ENCODE results near the gene RAB18.
"Not testable (repeated sequence)": the region's sequence is repeated elsewhere in the genome, so short reads cannot be mapped to it uniquely, and the experiment has no call there.

Gene RAB18

GRCh38 chr10:27500886-27501285 is 3.2 kb upstream of the RAB18 start:
- TF ChIP-seq CTCF (IDR thresholded peaks at IDR 0.05; ENCODE audit: poor library complexity, severe bottlenecking) = no peak
- no peaks in the 10 kb centered on the region for H3K27me3 ChIP-seq (ENCODE audit: insufficient read depth, poor library complexity, severe bottlenecking)
- no peaks in the 10 kb centered on the region for H3K9me3 ChIP-seq (ENCODE audit: severe bottlenecking)
- H3K36me3 ChIP-seq (ENCODE audit: low read depth) = peaks cover 6% of the 10 kb centered on the region; the same call in 1 of the 2 replicates
- peaks cover 15% of the 10 kb centered on the region for H3K4me1 ChIP-seq (ENCODE audit: insufficient read depth, poor library complexity, severe bottlenecking)
- DNase-seq (ENCODE audit: low spot score) (no peak), ATAC-seq (ENCODE audit: low read depth) (peak; percentile 60)
- H3K4me3 ChIP-seq (ENCODE audit: severe bottlenecking) = no peak overlapping the region
- peak overlapping the region; percentile 34 for H3K27ac ChIP-seq (ENCODE audit: poor library complexity, severe bottlenecking)

GRCh38 chr10:27503498-27504006 is 552 bp upstream of the RAB18 start:
- Histone ChIP-seq H3K4me1 (ENCODE audit: insufficient read depth, poor library complexity, severe bottlenecking) (peaks cover 22% of the 10 kb centered on the region), H3K27ac (ENCODE audit: poor library complexity, severe bottlenecking) (peak overlapping the region; percentile 49), H3K36me3 (ENCODE audit: low read depth) (peaks cover 22% of the 10 kb centered on the region; the same call in 1 of the 2 replicates), H3K9me3 (ENCODE audit: severe bottlenecking) (no peaks in the 10 kb centered on the region), H3K27me3 (ENCODE audit: insufficient read depth, poor library complexity, severe bottlenecking) (no peaks in the 10 kb centered on the region), H3K4me3 (ENCODE audit: severe bottlenecking) (peak overlapping the region; percentile 75)
- DNase-seq (ENCODE audit: low spot score) (no peak), ATAC-seq (ENCODE audit: low read depth) (no peak)
- TF ChIP-seq CTCF (IDR thresholded peaks at IDR 0.05; ENCODE audit: poor library complexity, severe bottlenecking) = no peak

- no peak for ATAC-seq (ENCODE audit: low read depth)
- peak overlapping the region; percentile 75 for H3K4me3 ChIP-seq (ENCODE audit: severe bottlenecking)
- TF ChIP-seq CTCF (IDR thresholded peaks at IDR 0.05; ENCODE audit: poor library complexity, severe bottlenecking) = no peak
- H3K27ac ChIP-seq (ENCODE audit: poor library complexity, severe bottlenecking) = peak overlapping the region; percentile 49
- H3K4me1 ChIP-seq (ENCODE audit: insufficient read depth, poor library complexity, severe bottlenecking) = peaks cover 22% of the 10 kb centered on the region
- DNase-seq (ENCODE audit: low spot score) = no peak
- peaks cover 33% of the 10 kb centered on the region for H3K36me3 ChIP-seq (ENCODE audit: low read depth)
- H3K9me3 ChIP-seq (ENCODE audit: severe bottlenecking) = no peaks in the 10 kb centered on the region
- no peaks in the 10 kb centered on the region for H3K27me3 ChIP-seq (ENCODE audit: insufficient read depth, poor library complexity, severe bottlenecking)
Observed at GRCh38 chr10:27504808-27505460, 830 bp downstream of the RAB18 start.

GRCh38 chr10:27505537-27505936 is 1.4 kb downstream of the RAB18 start:
- ATAC-seq (ENCODE audit: low read depth); H3K27me3 ChIP-seq (ENCODE audit: insufficient read depth, poor library complexity, severe bottlenecking); H3K4me3 ChIP-seq (ENCODE audit: severe bottlenecking); H3K9me3 ChIP-seq (ENCODE audit: severe bottlenecking); DNase-seq (ENCODE audit: low spot score); H3K27ac ChIP-seq (ENCODE audit: poor library complexity, severe bottlenecking): not testable (repeated sequence)
- Histone ChIP-seq H3K36me3 (ENCODE audit: low read depth) (peaks cover 39% of the 10 kb centered on the region), H3K4me1 (ENCODE audit: insufficient read depth, poor library complexity, severe bottlenecking) (peaks cover 18% of the 10 kb centered on the region)

- Histone ChIP-seq H3K4me3 (ENCODE audit: severe bottlenecking) (no peak overlapping the region), H3K27ac (ENCODE audit: poor library complexity, severe bottlenecking) (no peak overlapping the region), H3K9me3 (ENCODE audit: severe bottlenecking) (no peaks in the 10 kb centered on the region), H3K27me3 (ENCODE audit: insufficient read depth, poor library complexity, severe bottlenecking) (no peaks in the 10 kb centered on the region), H3K36me3 (ENCODE audit: low read depth) (peaks cover 47% of the 10 kb centered on the region), H3K4me1 (ENCODE audit: insufficient read depth, poor library complexity, severe bottlenecking) (peaks cover 12% of the 10 kb centered on the region)
- ATAC-seq (ENCODE audit: low read depth) (no peak), DNase-seq (ENCODE audit: low spot score) (no peak)
- no peak for TF ChIP-seq CTCF (IDR thresholded peaks at IDR 0.05; ENCODE audit: poor library complexity, severe bottlenecking)
Observed at GRCh38 chr10:27506280-27506679, 2.2 kb downstream of the RAB18 start.
